Effector memory CD4-positive, alpha-beta T cell (primary cell): ENCODE data around the gene C12orf56.

Experiments used
- DNase-seq, 3 donors: peaks; one replicate each; pipeline ENCODE4 v3.0.0-alpha.2; 2020
- H3K27ac ChIP-seq: 2 replicates; pipeline ENCODE4 v1.7.0; 2013; ENCODE audit warnings: mild to moderate bottlenecking, low read length, moderate library complexity; ENCODE audit not compliant: insufficient read depth, poor library complexity, severe bottlenecking
- H3K27me3 ChIP-seq: replicated peaks from 2 replicates; pipeline ENCODE4 v1.7.0; 2013; ENCODE audit warnings: mild to moderate bottlenecking, low read length; ENCODE audit not compliant: insufficient read depth, control insufficient read depth, poor library complexity, severe bottlenecking
- H3K36me3 ChIP-seq: 2 replicates; pipeline ENCODE4 v1.7.0; 2013; ENCODE audit warnings: mild to moderate bottlenecking, low read length, moderate library complexity; ENCODE audit not compliant: control insufficient read depth, insufficient read depth
- H3K4me1 ChIP-seq: 2 replicates; pipeline ENCODE4 v1.7.0; 2013; ENCODE audit warnings: low read length, mild to moderate bottlenecking; ENCODE audit not compliant: control insufficient read depth, insufficient read depth, poor library complexity, severe bottlenecking
- H3K4me3 ChIP-seq: 2 replicates; pipeline ENCODE4 v1.7.0; 2013; ENCODE audit warnings: low read length, low read depth, mild to moderate bottlenecking; ENCODE audit not compliant: insufficient read depth, poor library complexity, severe bottlenecking
- H3K9me3 ChIP-seq: 2 replicates; pipeline ENCODE4 v1.7.0; 2013; ENCODE audit warnings: mild to moderate bottlenecking, low read length, moderate library complexity; ENCODE audit not compliant: control insufficient read depth

Gene C12orf56

GRCh38 chr12:64284256-64284655 lies 106.3 kb downstream of the C12orf56 start:
- no peak for DNase-seq
- Histone ChIP-seq H3K4me1 (no peaks in the 10 kb centered on the region), H3K9me3 (no peaks in the 10 kb centered on the region), H3K36me3 (no peaks in the 10 kb centered on the region), H3K27me3 (no peaks in the 10 kb centered on the region), H3K27ac (no peak overlapping the region), H3K4me3 (no peak overlapping the region)

GRCh38 chr12:64278421-64278820 lies 112.1 kb downstream of the C12orf56 start:
- DNase-seq, result no peak
- Histone ChIP-seq H3K4me1 (no peaks in the 10 kb centered on the region), H3K27ac (no peak overlapping the region), H3K4me3 (no peak overlapping the region), H3K27me3 (no peaks in the 10 kb centered on the region), H3K36me3 (no peaks in the 10 kb centered on the region), H3K9me3 (no peaks in the 10 kb centered on the region)

DNA sequence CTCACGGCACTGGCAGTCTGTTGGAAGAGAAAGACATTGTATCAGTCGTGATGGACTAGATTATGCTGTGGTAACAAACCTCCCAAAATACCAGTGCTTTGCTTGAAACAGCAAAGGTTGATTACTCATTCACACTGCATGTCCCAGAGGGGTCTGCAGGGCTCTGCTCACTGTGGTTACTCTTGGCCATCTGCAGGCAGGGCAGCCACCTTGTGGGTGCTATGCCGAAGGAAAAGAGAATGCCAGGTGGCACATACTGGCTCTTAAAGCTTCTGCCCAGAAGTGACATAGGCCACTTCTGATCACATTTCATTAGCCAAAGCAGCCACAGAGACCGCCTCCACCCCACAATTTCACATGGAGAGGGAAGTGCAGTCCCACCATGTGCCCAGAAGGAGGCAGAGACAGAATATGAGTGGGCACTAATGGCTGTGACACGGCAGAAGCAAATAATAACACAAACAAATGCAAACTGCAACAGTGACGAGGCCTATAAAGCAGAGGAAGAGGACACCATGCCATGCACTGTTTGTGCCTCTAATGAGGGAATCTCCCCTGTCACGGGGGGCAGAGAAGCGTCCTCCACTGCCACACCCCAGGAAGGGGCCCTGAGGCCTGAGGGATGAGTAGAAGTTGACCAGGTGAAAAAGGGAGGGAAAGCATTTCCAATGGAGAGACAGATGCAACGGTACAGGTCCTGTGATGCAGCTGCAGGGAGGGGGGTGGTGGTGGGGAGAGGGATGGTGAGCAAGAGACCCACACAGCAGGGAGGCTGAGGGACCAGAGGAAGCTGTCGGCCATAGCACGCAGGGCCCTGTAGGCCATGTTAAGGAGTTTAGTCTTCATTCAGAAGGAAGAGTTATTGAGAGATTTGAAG lies 116.8 kb downstream of the C12orf56 start:
- Histone ChIP-seq H3K4me1 (no peaks in the 10 kb centered on the region), H3K27ac (no peak overlapping the region), H3K9me3 (no peaks in the 10 kb centered on the region), H3K27me3 (no peaks in the 10 kb centered on the region), H3K4me3 (no peak overlapping the region), H3K36me3 (no peaks in the 10 kb centered on the region)
- no peak for DNase-seq

DNA sequence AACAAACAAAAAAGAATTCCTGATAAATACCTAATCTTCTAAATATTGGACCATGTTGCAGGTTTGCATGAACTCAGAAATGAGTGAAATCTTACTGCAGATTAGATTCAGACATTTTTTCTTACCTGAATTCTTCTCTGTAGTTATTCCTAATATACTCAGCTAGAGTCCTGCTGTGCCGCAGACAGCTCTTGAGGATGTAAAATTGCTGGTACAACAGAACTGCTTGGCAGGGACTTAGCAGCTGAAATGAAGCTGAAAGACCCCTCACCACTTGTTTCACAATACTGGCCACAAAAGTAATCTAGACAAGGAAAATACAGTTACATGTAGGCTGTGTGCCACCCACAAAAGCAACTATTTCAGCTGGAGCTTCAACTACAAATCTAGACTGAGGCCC lies 120.1 kb downstream of the C12orf56 start:
- H3K36me3 ChIP-seq, result no peaks in the 10 kb centered on the region
- H3K27ac ChIP-seq, result no peak overlapping the region
- no peaks in the 10 kb centered on the region for H3K27me3 ChIP-seq
- H3K4me1 ChIP-seq, result no peaks in the 10 kb centered on the region
- H3K4me3 ChIP-seq, result no peak overlapping the region
- no peaks in the 10 kb centered on the region for H3K9me3 ChIP-seq
- no peak for DNase-seq

GRCh38 chr12:64269161-64269560 lies 121.4 kb downstream of the C12orf56 start:
- H3K9me3 ChIP-seq, result no peaks in the 10 kb centered on the region
- DNase-seq, result no peak
- no peaks in the 10 kb centered on the region for H3K27me3 ChIP-seq
- H3K36me3 ChIP-seq, result no peaks in the 10 kb centered on the region
- no peak overlapping the region for H3K27ac ChIP-seq
- no peak overlapping the region for H3K4me3 ChIP-seq
- no peaks in the 10 kb centered on the region for H3K4me1 ChIP-seq

DNA sequence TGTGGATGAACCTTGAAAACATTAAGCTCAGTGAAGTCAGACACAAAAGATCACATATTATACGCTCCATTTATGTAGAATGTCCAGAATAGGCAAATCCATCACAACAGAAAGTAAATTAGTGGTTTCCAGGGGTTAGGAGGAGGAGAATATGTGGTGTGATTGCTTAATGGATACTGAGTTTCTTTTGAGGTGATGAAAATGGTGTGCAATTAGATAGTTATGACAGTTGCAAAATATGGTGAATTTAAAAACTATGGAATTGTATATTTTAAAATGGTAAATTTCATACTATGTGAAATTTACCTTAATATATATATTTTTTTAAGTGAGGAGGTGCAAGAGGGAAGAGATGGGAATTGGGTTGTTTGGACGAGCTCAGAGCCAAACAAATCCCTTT lies 122.1 kb downstream of the C12orf56 start:
- no peak for DNase-seq
- Histone ChIP-seq H3K4me3 (no peak overlapping the region), H3K27me3 (no peaks in the 10 kb centered on the region), H3K4me1 (no peaks in the 10 kb centered on the region), H3K36me3 (no peaks in the 10 kb centered on the region), H3K9me3 (no peaks in the 10 kb centered on the region), H3K27ac (no peak overlapping the region)

GRCh38 chr12:64265839-64266238 lies 124.7 kb downstream of the C12orf56 start:
- H3K4me3 ChIP-seq, result no peak overlapping the region
- H3K9me3 ChIP-seq, result no peaks in the 10 kb centered on the region
- H3K27ac ChIP-seq, result no peak overlapping the region
- no peaks in the 10 kb centered on the region for H3K27me3 ChIP-seq
- H3K36me3 ChIP-seq, result no peaks in the 10 kb centered on the region
- H3K4me1 ChIP-seq, result no peaks in the 10 kb centered on the region
- DNase-seq, result no peak

DNA sequence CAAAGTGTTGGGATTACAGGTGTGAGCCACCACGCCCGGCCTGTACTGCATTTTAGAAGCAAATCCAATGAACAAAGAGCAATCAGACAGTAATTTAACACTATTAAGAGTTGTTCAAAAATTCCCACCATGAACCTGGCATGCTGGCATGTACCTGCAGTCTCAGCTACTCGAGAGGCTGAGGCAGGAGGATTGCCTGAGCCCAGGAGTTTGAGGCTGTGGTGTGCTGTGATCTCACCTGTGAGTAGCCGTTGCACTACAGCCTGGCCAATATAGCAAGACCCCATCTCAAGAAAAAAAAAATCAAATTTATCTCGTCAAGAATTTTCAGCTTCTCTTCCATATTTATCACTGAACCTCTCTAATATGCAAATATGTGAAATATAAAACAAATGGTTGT lies 128.7 kb downstream of the C12orf56 start:
- no peaks in the 10 kb centered on the region for H3K4me1 ChIP-seq
- no peak for DNase-seq
- H3K36me3 ChIP-seq, result no peaks in the 10 kb centered on the region
- no peaks in the 10 kb centered on the region for H3K9me3 ChIP-seq
- no peak overlapping the region for H3K4me3 ChIP-seq
- no peaks in the 10 kb centered on the region for H3K27me3 ChIP-seq
- no peak overlapping the region for H3K27ac ChIP-seq

GRCh38 chr12:64258576-64258975 lies 132.0 kb downstream of the C12orf56 start:
- no peaks in the 10 kb centered on the region for H3K4me1 ChIP-seq

DNA sequence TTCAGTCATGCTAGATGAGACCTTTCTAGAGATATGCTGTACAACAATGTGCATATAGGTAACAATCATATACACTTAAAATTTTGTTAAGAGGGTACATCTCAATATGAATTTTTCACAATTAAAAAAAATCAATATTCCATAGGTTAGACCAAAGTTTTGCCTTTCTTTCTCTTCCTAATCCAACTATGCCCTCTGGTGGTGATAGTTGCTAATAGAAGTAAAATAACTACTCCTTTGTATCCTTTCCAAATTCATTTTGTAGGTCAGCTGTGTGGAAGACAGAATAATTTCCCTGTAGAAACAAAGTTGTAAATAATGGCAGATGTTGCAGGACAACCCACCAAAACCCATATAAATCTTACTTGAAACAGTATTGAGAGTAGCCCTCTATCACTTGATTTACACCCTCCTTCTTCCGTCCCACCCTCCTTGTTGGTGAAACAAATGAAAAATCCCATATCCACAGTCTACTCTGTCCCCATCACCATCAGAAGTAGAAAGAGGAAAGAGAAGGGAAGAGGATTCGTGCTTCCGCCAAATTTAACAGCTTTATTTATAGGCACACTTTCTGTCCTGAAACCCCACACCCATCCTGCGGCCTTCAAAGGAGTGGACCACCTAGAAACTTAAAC lies 134.3 kb downstream of the C12orf56 start:
- Histone ChIP-seq H3K9me3 (no peaks in the 10 kb centered on the region), H3K4me3 (no peak overlapping the region), H3K27me3 (no peaks in the 10 kb centered on the region), H3K4me1 (no peaks in the 10 kb centered on the region), H3K27ac (no peak overlapping the region), H3K36me3 (no peaks in the 10 kb centered on the region)
- DNase-seq, result no peak

More at GRCh38 chr12:64258576-64258975, 132.0 kb downstream of the C12orf56 start:
- no peaks in the 10 kb centered on the region for H3K27me3 ChIP-seq
- no peaks in the 10 kb centered on the region for H3K9me3 ChIP-seq
- DNase-seq, result no peak
- H3K36me3 ChIP-seq, result no peaks in the 10 kb centered on the region
- H3K27ac ChIP-seq, result no peak overlapping the region
- no peak overlapping the region for H3K4me3 ChIP-seq
